Motor neuron (in vitro differentiated cells): ENCODE data around the gene GP2. TPM values are rescaled to one million over a fixed set of nuclear protein-coding genes. Genes with fewer than 3 reads are reported as not detected.

ENCODE experiments used
- total RNA-seq, 8 experiments: library from RNA; unstranded; fragments of 300-600 nt; gene quantifications; 2 replicates each; pipeline versions ENCODE4 v1.2.3 to v1.2.4, GENCODE V29; 2022

GP2 gene
- total RNA-seq, 8 experiments from 2014 or later: 0.14 to 0.21 TPM; not detected in 6

Other genes with a start within 250 kb of the GP2 start
- gene UMOD, start 25.2 kb upstream of the GP2 start, total RNA-seq: not detected
- gene PDILT, start 77.2 kb upstream of the GP2 start, total RNA-seq: under 1 TPM in 1 of 8 experiments, not detected in 7; 0.15 TPM
- gene ACSM5, start 82.0 kb upstream of the GP2 start, total RNA-seq: 10 to 100 TPM in 1 of 8 experiments, not detected in 7; 10.7 TPM
- gene ACSM2A, start 124.0 kb upstream of the GP2 start, total RNA-seq: under 1 TPM in 5 of 8 experiments, not detected in 3; 0.21 to 0.73 (median 0.36) TPM
- gene ACSM2B, start 248.9 kb upstream of the GP2 start, total RNA-seq: 1 to 10 TPM in 1 of 8 experiments, under 1 TPM in 4, not detected in 3; 0.15 to 1.9 (median 0.73) TPM